HepG2 (cell line): Measurements from ENCODE around the gene PYY. TPM values are rescaled to one million over a fixed set of nuclear protein-coding genes. Genes with fewer than 3 reads are reported as not detected.

ENCODE experiments used
- NFKBIZ ChIP-seq: IDR thresholded peaks from 2 replicates; pipeline ENCODE4 v1.6.1; 2018; ENCODE audit warnings: missing genetic modification reagents, missing compliant biosample characterization
- POGZ ChIP-seq: sonication (generic); formaldehyde crosslinking; IDR thresholded peaks from 2 replicates; pipeline ENCODE4 v1.4.0; 2020; ENCODE audit warnings: mild to moderate bottlenecking, missing genetic modification reagents
- TGIF2 ChIP-seq: IDR thresholded peaks from 2 replicates; pipeline ENCODE4 v1.6.1; 2016; ENCODE audit warnings: control low read depth, missing compliant biosample characterization
- ZNF496 ChIP-seq: sonication (generic); formaldehyde crosslinking; IDR thresholded peaks from 2 replicates; pipeline ENCODE4 v1.8.1; 2023; ENCODE audit warnings: mild to moderate bottlenecking, moderate library complexity, missing genetic modification reagents; ENCODE audit not compliant: insufficient replicate concordance
- ZNF652 ChIP-seq: IDR thresholded peaks from 2 replicates; pipeline ENCODE4 v1.6.1; 2016; ENCODE audit warnings: low read depth, borderline replicate concordance
- ZNF660 ChIP-seq: sonication (generic); formaldehyde crosslinking; IDR thresholded peaks from 2 replicates; pipeline ENCODE4 v1.5.1; 2020; ENCODE audit warnings: mild to moderate bottlenecking, low read depth, missing genetic modification reagents, borderline replicate concordance
- ZNF674 ChIP-seq: sonication (generic); formaldehyde crosslinking; IDR thresholded peaks from 2 replicates; pipeline ENCODE4 v1.5.0; 2020; ENCODE audit warnings: low read depth, mild to moderate bottlenecking, missing genetic modification reagents
- ZNF709 ChIP-seq: sonication (generic); formaldehyde crosslinking; IDR thresholded peaks from 2 replicates; pipeline ENCODE4 v1.5.0; 2020; ENCODE audit warnings: mild to moderate bottlenecking, missing genetic modification reagents
- ZNF773 ChIP-seq: sonication (generic); formaldehyde crosslinking; IDR thresholded peaks from 2 replicates; pipeline ENCODE4 v1.4.0; 2020; ENCODE audit warnings: missing genetic modification reagents, borderline replicate concordance
- ZNF775 ChIP-seq: sonication (generic); formaldehyde crosslinking; IDR thresholded peaks from 2 replicates; pipeline ENCODE4 v1.4.0; 2020; ENCODE audit warnings: missing genetic modification reagents, mild to moderate bottlenecking, moderate library complexity, borderline replicate concordance
- polyA plus RNA-seq, 8 experiments: library from polyadenylated mRNA; depleted of rRNA in 3 of 8; stranded (reverse) in 7 of 8; unstranded in 1 of 8; fragments of >200 nt; fragmentation: Illumina TruSeq in 4 of 8; extraction: Trizol in 4 of 8; gene quantifications; 2 replicates each; pipeline versions ENCODE4 v1.2.1 to v1.2.3, GENCODE V29; 2011 to 2016; ENCODE audit warnings: low read depth in 4 of 8, missing spikeins in 1 of 8, mixed read lengths in 1 of 8; ENCODE audit not compliant: insufficient read depth in 1 of 8
- total RNA-seq, 5 experiments: library from RNA; depleted of rRNA; stranded (reverse); fragments of >200 nt; fragmentation: Illumina TruSeq; extraction: Trizol; gene quantifications; 2 replicates each; pipeline ENCODE4 v1.2.3, GENCODE V29; 2016; ENCODE audit warnings: low read depth in 1 of 5
- TF ChIP-seq, protein P1 (sequence below): IDR thresholded peaks from 2 replicates; pipeline ENCODE4 v1.6.1; 2016; ENCODE audit warnings: missing genetic modification reagents, missing compliant biosample characterization
- TF ChIP-seq, protein P2 (sequence below): sonication (generic); formaldehyde crosslinking; IDR thresholded peaks from 2 replicates; pipeline ENCODE4 v1.8.0; 2023; ENCODE audit warnings: mild to moderate bottlenecking, missing genetic modification reagents
- TF ChIP-seq, protein P3 (sequence below): IDR thresholded peaks from 2 replicates; pipeline ENCODE4 v1.6.1; 2016; ENCODE audit warnings: mild to moderate bottlenecking, missing biosample characterization, missing genetic modification reagents
- TF ChIP-seq, protein P4 (sequence below): sonication (generic); formaldehyde crosslinking; IDR thresholded peaks from 2 replicates; pipeline ENCODE4 v1.4.0; 2020; ENCODE audit warnings: missing genetic modification reagents, borderline replicate concordance
- TF ChIP-seq, protein P5 (sequence below): sonication (generic); formaldehyde crosslinking; IDR thresholded peaks from 2 replicates; pipeline ENCODE4 v1.4.0; 2020; ENCODE audit warnings: missing genetic modification reagents, mild to moderate bottlenecking, borderline replicate concordance
- TF ChIP-seq, protein P6 (sequence below): sonication (generic); formaldehyde crosslinking; IDR thresholded peaks from 2 replicates; pipeline ENCODE4 v1.5.1; 2020; ENCODE audit warnings: mild to moderate bottlenecking, missing genetic modification reagents

The PYY gene
- total and polyA plus RNA-seq, 2 of the 13 experiments (the other 11 are each of a cell fraction or from before 2014, with no cell fraction given): 0.25 TPM; not detected in 1

DNA sequence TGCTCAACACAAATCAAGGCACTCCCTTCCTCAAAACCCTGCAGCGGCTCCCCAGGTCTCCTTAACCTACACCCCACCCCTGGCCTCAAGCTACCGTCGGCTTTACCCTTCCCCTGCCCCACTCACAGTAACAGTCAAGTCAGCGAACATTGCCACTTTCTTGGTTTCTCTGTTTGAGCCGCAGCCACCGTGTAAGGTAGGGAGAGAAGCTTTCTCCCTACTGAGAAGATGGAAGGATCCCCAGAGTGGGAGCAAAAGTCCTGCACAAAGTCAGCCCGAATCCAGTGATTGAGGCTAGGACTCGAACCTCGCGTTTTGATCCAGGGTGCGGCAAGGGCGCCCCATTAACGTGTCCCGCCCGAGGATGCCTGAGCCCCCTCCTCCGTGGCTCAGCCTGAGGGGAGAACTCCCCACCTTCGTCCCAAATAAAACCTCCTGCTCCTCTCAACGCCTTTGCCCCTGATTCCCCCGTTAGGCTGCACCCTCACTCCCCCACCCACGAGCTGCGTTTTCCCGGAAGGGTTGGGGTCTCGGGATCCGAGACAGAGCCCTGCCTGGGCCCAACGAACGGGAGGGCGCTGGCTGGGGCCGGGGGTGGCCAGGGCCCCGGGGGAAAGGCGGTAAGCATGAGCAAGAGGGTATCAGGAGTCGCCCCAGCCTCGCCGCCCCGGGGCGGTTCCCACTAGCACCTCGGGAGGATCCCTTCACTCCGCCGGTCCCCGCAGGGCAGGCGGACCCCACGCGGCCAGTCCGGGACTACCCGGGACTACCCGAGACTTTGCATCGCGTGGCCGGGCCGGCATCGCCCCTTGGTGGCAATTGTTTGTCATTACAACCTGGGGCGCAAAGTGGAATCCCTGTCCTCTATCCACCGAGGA is 40.8 kb upstream of the PYY start (continued):
- TF ChIP-seq ZNF660 (CRISPR knock-in tag): no peak
- no peak for TF ChIP-seq ZNF773 (CRISPR knock-in tag)
- TF ChIP-seq, protein P1, sequence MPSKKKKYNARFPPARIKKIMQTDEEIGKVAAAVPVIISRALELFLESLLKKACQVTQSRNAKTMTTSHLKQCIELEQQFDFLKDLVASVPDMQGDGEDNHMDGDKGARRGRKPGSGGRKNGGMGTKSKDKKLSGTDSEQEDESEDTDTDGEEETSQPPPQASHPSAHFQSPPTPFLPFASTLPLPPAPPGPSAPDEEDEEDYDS (CRISPR knock-in tag): no peak
- no peak for TF ChIP-seq TGIF2
- no peak for TF ChIP-seq ZNF496 (CRISPR knock-in tag)
- TF ChIP-seq, protein P2, sequence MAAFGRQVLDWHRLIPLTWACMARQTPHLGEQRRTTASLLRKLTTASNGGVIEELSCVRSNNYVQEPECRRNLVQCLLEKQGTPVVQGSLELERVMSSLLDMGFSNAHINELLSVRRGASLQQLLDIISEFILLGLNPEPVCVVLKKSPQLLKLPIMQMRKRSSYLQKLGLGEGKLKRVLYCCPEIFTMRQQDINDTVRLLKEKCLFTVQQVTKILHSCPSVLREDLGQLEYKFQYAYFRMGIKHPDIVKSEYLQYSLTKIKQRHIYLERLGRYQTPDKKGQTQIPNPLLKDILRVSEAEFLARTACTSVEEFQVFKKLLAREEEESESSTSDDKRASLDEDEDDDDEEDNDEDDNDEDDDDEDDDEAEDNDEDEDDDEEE: no peak
- TF ChIP-seq, protein P3, sequence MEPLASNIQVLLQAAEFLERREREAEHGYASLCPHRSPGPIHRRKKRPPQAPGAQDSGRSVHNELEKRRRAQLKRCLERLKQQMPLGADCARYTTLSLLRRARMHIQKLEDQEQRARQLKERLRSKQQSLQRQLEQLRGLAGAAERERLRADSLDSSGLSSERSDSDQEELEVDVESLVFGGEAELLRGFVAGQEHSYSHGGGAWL: no peak
- TF ChIP-seq POGZ (CRISPR knock-in tag): no peak
- TF ChIP-seq NFKBIZ (CRISPR knock-in tag): no peak
- TF ChIP-seq, protein P4, sequence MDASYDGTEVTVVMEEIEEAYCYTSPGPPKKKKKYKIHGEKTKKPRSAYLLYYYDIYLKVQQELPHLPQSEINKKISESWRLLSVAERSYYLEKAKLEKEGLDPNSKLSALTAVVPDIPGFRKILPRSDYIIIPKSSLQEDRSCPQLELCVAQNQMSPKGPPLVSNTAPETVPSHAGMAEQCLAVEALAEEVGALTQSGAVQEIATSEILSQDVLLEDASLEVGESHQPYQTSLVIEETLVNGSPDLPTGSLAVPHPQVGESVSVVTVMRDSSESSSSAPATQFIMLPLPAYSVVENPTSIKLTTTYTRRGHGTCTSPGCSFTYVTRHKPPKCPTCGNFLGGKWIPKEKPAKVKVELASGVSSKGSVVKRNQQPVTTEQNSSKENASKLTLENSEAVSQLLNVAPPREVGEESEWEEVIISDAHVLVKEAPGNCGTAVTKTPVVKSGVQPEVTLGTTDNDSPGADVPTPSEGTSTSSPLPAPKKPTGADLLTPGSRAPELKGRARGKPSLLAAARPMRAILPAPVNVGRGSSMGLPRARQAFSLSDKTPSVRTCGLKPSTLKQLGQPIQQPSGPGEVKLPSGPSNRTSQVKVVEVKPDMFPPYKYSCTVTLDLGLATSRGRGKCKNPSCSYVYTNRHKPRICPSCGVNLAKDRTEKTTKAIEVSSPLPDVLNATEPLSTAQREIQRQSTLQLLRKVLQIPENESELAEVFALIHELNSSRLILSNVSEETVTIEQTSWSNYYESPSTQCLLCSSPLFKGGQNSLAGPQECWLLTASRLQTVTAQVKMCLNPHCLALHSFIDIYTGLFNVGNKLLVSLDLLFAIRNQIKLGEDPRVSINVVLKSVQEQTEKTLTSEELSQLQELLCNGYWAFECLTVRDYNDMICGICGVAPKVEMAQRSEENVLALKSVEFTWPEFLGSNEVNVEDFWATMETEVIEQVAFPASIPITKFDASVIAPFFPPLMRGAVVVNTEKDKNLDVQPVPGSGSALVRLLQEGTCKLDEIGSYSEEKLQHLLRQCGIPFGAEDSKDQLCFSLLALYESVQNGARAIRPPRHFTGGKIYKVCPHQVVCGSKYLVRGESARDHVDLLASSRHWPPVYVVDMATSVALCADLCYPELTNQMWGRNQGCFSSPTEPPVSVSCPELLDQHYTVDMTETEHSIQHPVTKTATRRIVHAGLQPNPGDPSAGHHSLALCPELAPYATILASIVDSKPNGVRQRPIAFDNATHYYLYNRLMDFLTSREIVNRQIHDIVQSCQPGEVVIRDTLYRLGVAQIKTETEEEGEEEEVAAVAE (CRISPR knock-in tag): no peak
- no peak for TF ChIP-seq ZNF652 (CRISPR knock-in tag)
- TF ChIP-seq, protein P5, sequence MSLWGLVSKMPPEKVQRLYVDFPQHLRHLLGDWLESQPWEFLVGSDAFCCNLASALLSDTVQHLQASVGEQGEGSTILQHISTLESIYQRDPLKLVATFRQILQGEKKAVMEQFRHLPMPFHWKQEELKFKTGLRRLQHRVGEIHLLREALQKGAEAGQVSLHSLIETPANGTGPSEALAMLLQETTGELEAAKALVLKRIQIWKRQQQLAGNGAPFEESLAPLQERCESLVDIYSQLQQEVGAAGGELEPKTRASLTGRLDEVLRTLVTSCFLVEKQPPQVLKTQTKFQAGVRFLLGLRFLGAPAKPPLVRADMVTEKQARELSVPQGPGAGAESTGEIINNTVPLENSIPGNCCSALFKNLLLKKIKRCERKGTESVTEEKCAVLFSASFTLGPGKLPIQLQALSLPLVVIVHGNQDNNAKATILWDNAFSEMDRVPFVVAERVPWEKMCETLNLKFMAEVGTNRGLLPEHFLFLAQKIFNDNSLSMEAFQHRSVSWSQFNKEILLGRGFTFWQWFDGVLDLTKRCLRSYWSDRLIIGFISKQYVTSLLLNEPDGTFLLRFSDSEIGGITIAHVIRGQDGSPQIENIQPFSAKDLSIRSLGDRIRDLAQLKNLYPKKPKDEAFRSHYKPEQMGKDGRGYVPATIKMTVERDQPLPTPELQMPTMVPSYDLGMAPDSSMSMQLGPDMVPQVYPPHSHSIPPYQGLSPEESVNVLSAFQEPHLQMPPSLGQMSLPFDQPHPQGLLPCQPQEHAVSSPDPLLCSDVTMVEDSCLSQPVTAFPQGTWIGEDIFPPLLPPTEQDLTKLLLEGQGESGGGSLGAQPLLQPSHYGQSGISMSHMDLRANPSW (CRISPR knock-in tag): no peak
- TF ChIP-seq, protein P6, sequence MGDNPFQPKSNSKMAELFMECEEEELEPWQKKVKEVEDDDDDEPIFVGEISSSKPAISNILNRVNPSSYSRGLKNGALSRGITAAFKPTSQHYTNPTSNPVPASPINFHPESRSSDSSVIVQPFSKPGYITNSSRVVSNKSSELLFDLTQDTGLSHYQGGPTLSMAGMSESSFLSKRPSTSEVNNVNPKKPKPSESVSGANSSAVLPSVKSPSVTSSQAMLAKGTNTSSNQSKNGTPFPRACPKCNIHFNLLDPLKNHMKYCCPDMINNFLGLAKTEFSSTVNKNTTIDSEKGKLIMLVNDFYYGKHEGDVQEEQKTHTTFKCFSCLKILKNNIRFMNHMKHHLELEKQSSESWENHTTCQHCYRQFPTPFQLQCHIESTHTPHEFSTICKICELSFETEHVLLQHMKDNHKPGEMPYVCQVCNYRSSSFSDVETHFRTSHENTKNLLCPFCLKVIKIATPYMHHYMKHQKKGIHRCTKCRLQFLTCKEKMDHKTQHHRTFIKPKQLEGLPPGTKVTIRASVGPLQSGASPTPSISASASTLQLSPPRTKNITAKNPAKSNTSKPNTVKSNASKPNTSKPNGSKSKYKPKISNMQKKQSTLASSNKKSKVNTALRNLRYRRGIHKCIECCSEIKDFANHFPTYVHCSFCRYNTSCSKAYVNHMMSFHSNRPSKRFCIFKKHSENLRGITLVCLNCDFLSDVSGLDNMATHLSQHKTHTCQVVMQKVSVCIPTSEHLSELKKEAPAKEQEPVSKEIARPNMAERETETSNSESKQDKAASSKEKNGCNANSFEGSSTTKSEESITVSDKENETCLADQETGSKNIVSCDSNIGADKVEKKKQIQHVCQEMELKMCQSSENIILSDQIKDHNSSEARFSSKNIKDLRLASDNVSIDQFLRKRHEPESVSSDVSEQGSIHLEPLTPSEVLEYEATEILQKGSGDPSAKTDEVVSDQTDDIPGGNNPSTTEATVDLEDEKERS: no peak
- no peak for TF ChIP-seq ZNF674 (CRISPR knock-in tag)
- TF ChIP-seq ZNF775 (CRISPR knock-in tag): no peak
- TF ChIP-seq ZNF709 (CRISPR knock-in tag): no peak
